ENCODE results near the gene STARD13.

DNA sequence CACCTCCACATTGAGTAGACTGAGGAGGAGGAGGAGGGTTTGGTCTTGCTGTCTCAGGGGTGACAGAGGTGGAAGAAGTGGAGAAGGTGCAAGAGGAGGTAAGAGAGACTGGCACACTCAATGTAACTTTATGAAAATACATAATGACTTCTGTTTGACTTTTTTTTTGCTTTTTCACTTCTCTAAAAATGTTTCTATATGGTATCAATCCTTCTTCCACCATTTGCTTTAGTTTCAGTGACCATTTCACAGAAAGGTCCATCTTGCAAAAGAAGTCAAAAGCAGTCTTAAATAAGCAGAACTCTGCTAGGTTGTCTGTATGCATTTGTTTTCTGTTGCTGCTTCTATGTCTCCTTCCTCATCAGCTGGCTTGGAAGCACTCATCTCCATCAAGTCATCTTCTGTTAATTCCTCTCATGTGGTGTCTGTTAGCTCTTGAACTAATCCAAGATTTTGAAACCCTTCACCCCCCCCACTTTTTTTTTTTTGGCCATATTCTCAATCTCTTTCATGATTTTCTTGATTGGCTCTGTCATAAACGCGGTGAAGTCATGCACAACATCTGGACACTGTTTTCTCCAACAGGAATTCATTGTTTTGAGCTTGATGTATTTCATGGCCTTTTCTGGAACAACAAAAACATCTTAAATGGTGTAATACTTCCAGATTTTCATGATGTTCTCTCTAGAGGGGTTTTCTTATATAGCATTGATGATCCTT, 188.5 kb downstream of the STARD13 start:
- TF ChIP-seq FOXM1 (IDR thresholded peaks at IDR 0.05; ENCODE audit: borderline replicate concordance, low read depth): no peak
- TF ChIP-seq TAF1 (IDR thresholded peaks at IDR 0.05; ENCODE audit: low read depth): no peak
- no peak for TF ChIP-seq CEBPB (IDR thresholded peaks at IDR 0.05)
- TF ChIP-seq EP300 (IDR thresholded peaks at IDR 0.05; ENCODE audit: borderline replicate concordance): no peak
- TF ChIP-seq, protein P1, sequence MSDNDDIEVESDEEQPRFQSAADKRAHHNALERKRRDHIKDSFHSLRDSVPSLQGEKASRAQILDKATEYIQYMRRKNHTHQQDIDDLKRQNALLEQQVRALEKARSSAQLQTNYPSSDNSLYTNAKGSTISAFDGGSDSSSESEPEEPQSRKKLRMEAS (IDR thresholded peaks at IDR 0.05): no peak
- TF ChIP-seq, protein P2, sequence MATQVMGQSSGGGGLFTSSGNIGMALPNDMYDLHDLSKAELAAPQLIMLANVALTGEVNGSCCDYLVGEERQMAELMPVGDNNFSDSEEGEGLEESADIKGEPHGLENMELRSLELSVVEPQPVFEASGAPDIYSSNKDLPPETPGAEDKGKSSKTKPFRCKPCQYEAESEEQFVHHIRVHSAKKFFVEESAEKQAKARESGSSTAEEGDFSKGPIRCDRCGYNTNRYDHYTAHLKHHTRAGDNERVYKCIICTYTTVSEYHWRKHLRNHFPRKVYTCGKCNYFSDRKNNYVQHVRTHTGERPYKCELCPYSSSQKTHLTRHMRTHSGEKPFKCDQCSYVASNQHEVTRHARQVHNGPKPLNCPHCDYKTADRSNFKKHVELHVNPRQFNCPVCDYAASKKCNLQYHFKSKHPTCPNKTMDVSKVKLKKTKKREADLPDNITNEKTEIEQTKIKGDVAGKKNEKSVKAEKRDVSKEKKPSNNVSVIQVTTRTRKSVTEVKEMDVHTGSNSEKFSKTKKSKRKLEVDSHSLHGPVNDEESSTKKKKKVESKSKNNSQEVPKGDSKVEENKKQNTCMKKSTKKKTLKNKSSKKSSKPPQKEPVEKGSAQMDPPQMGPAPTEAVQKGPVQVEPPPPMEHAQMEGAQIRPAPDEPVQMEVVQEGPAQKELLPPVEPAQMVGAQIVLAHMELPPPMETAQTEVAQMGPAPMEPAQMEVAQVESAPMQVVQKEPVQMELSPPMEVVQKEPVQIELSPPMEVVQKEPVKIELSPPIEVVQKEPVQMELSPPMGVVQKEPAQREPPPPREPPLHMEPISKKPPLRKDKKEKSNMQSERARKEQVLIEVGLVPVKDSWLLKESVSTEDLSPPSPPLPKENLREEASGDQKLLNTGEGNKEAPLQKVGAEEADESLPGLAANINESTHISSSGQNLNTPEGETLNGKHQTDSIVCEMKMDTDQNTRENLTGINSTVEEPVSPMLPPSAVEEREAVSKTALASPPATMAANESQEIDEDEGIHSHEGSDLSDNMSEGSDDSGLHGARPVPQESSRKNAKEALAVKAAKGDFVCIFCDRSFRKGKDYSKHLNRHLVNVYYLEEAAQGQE (IDR thresholded peaks at IDR 0.05; ENCODE audit: low read depth): no peak
- no peak for TF ChIP-seq ZBTB7A (IDR thresholded peaks at IDR 0.05; ENCODE audit: low read depth)
- TF ChIP-seq TCF12 (IDR thresholded peaks at IDR 0.05; ENCODE audit: low read depth): no peak
- TF ChIP-seq CREB1 (IDR thresholded peaks at IDR 0.05; ENCODE audit: low read depth): no peak

Measured in Ishikawa (cell line).